ENCODE data around the gene OARD1. TPM values are rescaled to one million over a fixed set of nuclear protein-coding genes. Genes with fewer than 3 reads are reported as not detected.

OARD1 gene
- total RNA-seq, 1 donor from 2014 or later = 10.6 TPM

- no peak overlapping the region for H3K4me3 ChIP-seq (ENCODE audit: insufficient read depth, low read depth, low read length)
- H4K20me1 ChIP-seq (ENCODE audit: insufficient read depth, low read length) = no peaks in the 10 kb centered on the region
- H3K9me3 Mint-ChIP-seq (ENCODE audit: unreplicated experiment) = no peaks in the 10 kb centered on the region
- TF ChIP-seq CTCF (IDR thresholded peaks at IDR 0.05; ENCODE audit: insufficient read depth, low read depth, low read length) (no peak), EZH2 (IDR thresholded peaks at IDR 0.05; ENCODE audit: insufficient read depth, low read length) (no peak)
- DNase-seq (ENCODE audit: low read depth) (no peak), FAIRE-seq (no peak)
- no peaks in the 10 kb centered on the region for H3K4me1 ChIP-seq (ENCODE audit: insufficient read depth, low read length)
- no peaks in the 10 kb centered on the region for H3K36me3 ChIP-seq (ENCODE audit: insufficient read depth, low read length)
- no peaks in the 10 kb centered on the region for H3K9me3 ChIP-seq (ENCODE audit: insufficient read depth, low read depth, low read length)
- no peaks in the 10 kb centered on the region for H3K36me3 Mint-ChIP-seq (ENCODE audit: low read depth, unreplicated experiment)
- no peak overlapping the region for H2AFZ ChIP-seq (ENCODE audit: low read depth, low read length)
- peaks cover 6% of the 10 kb centered on the region for H3K27me3 Mint-ChIP-seq (ENCODE audit: low read depth, unreplicated experiment)
- H3K79me2 ChIP-seq (ENCODE audit: insufficient read depth, low read length) = no peaks in the 10 kb centered on the region
- H3K4me1 Mint-ChIP-seq (ENCODE audit: low read depth, unreplicated experiment) = peaks cover 15% of the 10 kb centered on the region
- no peaks in the 10 kb centered on the region for H3K27me3 ChIP-seq (ENCODE audit: insufficient read depth, low read length)
- no peak overlapping the region for H3K27ac ChIP-seq (ENCODE audit: low read depth, low read length)
- H3K27ac Mint-ChIP-seq (ENCODE audit: unreplicated experiment) = no peak overlapping the region
- H3K4me3 Mint-ChIP-seq (ENCODE audit: unreplicated experiment) = no peak overlapping the region
- no peak overlapping the region for H3K4me2 ChIP-seq (ENCODE audit: low read length)
- no peak overlapping the region for H3K9ac ChIP-seq (ENCODE audit: low read length)
Measured at GRCh38 chr6:41047306-41047705, 24.9 kb downstream of the OARD1 start.

- H3K4me1 Mint-ChIP-seq (ENCODE audit: low read depth, unreplicated experiment) = peaks cover 12% of the 10 kb centered on the region
- TF ChIP-seq CTCF (IDR thresholded peaks at IDR 0.05; ENCODE audit: insufficient read depth, low read depth, low read length) = no peak
- TF ChIP-seq EZH2 (IDR thresholded peaks at IDR 0.05; ENCODE audit: insufficient read depth, low read length) = no peak
- Histone ChIP-seq H2AFZ (ENCODE audit: low read depth, low read length) (no peak overlapping the region), H3K79me2 (ENCODE audit: insufficient read depth, low read length) (no peaks in the 10 kb centered on the region), H3K9ac (ENCODE audit: low read length) (no peak overlapping the region), H3K27me3 (ENCODE audit: insufficient read depth, low read length) (no peaks in the 10 kb centered on the region), H3K4me1 (ENCODE audit: insufficient read depth, low read length) (no peaks in the 10 kb centered on the region), H3K4me3 (ENCODE audit: insufficient read depth, low read depth, low read length) (no peak overlapping the region), H3K27ac (ENCODE audit: low read depth, low read length) (no peak overlapping the region), H4K20me1 (ENCODE audit: insufficient read depth, low read length) (no peaks in the 10 kb centered on the region), H3K4me2 (ENCODE audit: low read length) (no peak overlapping the region), H3K9me3 (ENCODE audit: insufficient read depth, low read depth, low read length) (no peaks in the 10 kb centered on the region), H3K36me3 (ENCODE audit: insufficient read depth, low read length) (no peaks in the 10 kb centered on the region)
- H3K27ac Mint-ChIP-seq (ENCODE audit: unreplicated experiment) = no peak overlapping the region
- no peak overlapping the region for H3K4me3 Mint-ChIP-seq (ENCODE audit: unreplicated experiment)
- peaks cover 3% of the 10 kb centered on the region for H3K9me3 Mint-ChIP-seq (ENCODE audit: unreplicated experiment)
- H3K36me3 Mint-ChIP-seq (ENCODE audit: low read depth, unreplicated experiment) = no peaks in the 10 kb centered on the region
- DNase-seq (ENCODE audit: low read depth) = no peak
- FAIRE-seq = no peak
- H3K27me3 Mint-ChIP-seq (ENCODE audit: low read depth, unreplicated experiment) = peaks cover 6% of the 10 kb centered on the region
Measured at GRCh38 chr6:41046084-41046483, 26.1 kb downstream of the OARD1 start.

- Mint-ChIP-seq H3K4me3 (ENCODE audit: unreplicated experiment) (no peak overlapping the region), H3K36me3 (ENCODE audit: low read depth, unreplicated experiment) (no peaks in the 10 kb centered on the region), H3K4me1 (ENCODE audit: low read depth, unreplicated experiment) (peaks cover 15% of the 10 kb centered on the region), H3K9me3 (ENCODE audit: unreplicated experiment) (peaks cover 3% of the 10 kb centered on the region), H3K27me3 (ENCODE audit: low read depth, unreplicated experiment) (peaks cover 6% of the 10 kb centered on the region), H3K27ac (ENCODE audit: unreplicated experiment) (no peak overlapping the region)
- H3K9me3 ChIP-seq (ENCODE audit: insufficient read depth, low read depth, low read length) = no peaks in the 10 kb centered on the region
- H2AFZ ChIP-seq (ENCODE audit: low read depth, low read length) = no peak overlapping the region
- no peak overlapping the region for H3K27ac ChIP-seq (ENCODE audit: low read depth, low read length)
- DNase-seq (ENCODE audit: low read depth) = no peak
- H3K9ac ChIP-seq (ENCODE audit: low read length) = no peak overlapping the region
- H3K36me3 ChIP-seq (ENCODE audit: insufficient read depth, low read length) = no peaks in the 10 kb centered on the region
- no peak overlapping the region for H3K4me3 ChIP-seq (ENCODE audit: insufficient read depth, low read depth, low read length)
- no peak for FAIRE-seq
- TF ChIP-seq CTCF (IDR thresholded peaks at IDR 0.05; ENCODE audit: insufficient read depth, low read depth, low read length) = no peak
- no peak for TF ChIP-seq EZH2 (IDR thresholded peaks at IDR 0.05; ENCODE audit: insufficient read depth, low read length)
- H4K20me1 ChIP-seq (ENCODE audit: insufficient read depth, low read length) = no peaks in the 10 kb centered on the region
- no peaks in the 10 kb centered on the region for H3K79me2 ChIP-seq (ENCODE audit: insufficient read depth, low read length)
- peaks cover 3% of the 10 kb centered on the region for H3K4me1 ChIP-seq (ENCODE audit: insufficient read depth, low read length)
- no peak overlapping the region for H3K4me2 ChIP-seq (ENCODE audit: low read length)
- H3K27me3 ChIP-seq (ENCODE audit: insufficient read depth, low read length) = no peaks in the 10 kb centered on the region
Measured at GRCh38 chr6:41045664-41046063, 26.5 kb downstream of the OARD1 start.
